NCI-H146 (cell line): ENCODE measurements around the gene POLG.
"Not testable (repeated sequence)": the region's sequence is repeated elsewhere in the genome, so short reads cannot be mapped to it uniquely, and the experiment has no call there.

Source experiments
- DNase-seq: peaks from one replicate; lab custom pipeline; 2025; lab: John Stamatoyannopoulos, UW

The POLG gene

DNA sequence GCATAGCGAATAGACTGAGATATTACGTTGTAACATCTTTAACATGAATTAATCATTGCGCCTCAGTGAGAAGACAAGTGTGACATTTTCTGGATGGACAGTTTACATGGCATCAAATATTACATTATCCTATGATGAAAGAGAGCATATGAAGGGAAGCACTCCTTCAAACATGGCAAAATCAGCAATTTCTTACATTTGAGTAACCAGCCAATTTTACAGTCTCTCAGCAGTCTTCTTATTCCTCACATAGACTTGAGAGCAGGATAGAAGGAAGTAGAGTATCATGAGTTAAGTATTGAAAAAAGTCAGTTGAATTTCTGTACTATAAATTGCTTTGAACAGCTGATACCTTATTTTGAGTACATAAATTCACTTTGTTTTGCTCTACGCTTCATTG, 52.0 kb downstream of the POLG start:
- no peak for DNase-seq

DNA sequence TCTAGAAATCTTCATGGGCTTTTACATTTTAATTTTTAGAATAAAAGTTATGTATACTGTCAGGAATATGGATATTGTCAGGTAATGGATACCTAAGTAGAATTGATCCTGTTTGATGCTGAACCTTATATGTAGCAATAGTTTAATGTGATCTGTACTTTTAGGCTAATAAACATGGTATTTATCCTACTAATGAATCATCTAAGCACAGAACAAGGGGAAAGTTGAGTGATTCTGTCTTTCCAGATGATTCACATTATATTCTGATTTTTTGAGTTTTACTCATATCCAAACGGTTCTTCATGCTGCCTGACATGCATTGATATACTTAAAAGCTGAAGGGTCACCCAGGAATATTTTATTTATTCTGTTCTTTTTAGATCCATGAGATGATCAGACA, 56.3 kb downstream of the POLG start:
- no peak for DNase-seq

DNA sequence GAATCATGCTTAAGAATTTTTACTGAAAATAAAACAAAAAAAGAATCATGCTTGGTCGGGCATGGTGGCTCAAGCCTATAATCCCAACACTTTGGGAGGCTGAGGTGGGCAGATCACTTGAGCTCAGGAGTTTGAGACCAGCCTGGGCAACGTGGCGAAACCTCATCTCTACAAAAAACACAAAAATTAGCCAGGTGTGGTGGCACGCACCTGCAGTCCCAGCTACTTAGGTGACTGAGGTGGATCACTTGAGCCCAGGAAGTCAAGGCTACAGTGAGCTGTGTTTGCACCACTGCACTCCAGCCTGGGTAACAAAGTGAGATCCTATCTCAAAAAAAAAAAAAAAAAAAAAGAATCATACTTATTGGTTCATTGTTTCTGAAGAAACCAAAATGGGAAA, 57.3 kb downstream of the POLG start:
- DNase-seq, result not testable (repeated sequence)
